Activated T-helper 1 cell treated with anti-CD3 and anti-CD28 coated beads, Interleukin-12 subunit alpha, Interleukin-12 subunit beta, Interleukin-2, Interleukin-4 antibody, amounts not matched to agents 30 ng/mL and 10 ng/mL and 1 ng/mL, durations not matched to agents 14 hours and 24 hours and 36 hours (primary cell): Measurements from ENCODE around the gene NME9. TPM values are rescaled to one million over a fixed set of nuclear protein-coding genes. Genes with fewer than 3 reads are reported as not detected.
A peak's percentile ranks its signal among the peaks of the same experiment; 100 is the strongest.

Experiments used
- DNase-seq: peaks from one replicate; pipeline ENCODE4 v3.0.0; 2021; ENCODE audit warnings: low spot score
- H3K27ac Mint-ChIP-seq: one replicate; pipeline ENCODE4 v1.8.0; 2021; ENCODE audit warnings: mild to moderate bottlenecking, mixed read lengths
- H3K27me3 Mint-ChIP-seq: one replicate; pipeline ENCODE4 v1.8.0; 2022; ENCODE audit warnings: mild to moderate bottlenecking, moderate library complexity, mixed read lengths; ENCODE audit not compliant: insufficient read depth
- H3K36me3 Mint-ChIP-seq: one replicate; pipeline ENCODE4 v1.8.0; 2021; ENCODE audit warnings: low read depth, mixed read lengths
- H3K4me1 Mint-ChIP-seq: one replicate; pipeline ENCODE4 v1.8.0; 2021; ENCODE audit warnings: low read depth, mixed read lengths
- H3K4me3 Mint-ChIP-seq: one replicate; pipeline ENCODE4 v1.8.0; 2021; ENCODE audit warnings: mild to moderate bottlenecking, moderate library complexity, mixed read lengths
- H3K9me3 Mint-ChIP-seq: one replicate; pipeline ENCODE4 v1.8.0; 2021; ENCODE audit warnings: mixed read lengths
- intact Hi-C: fragments of 100-400 bp; cut with micrococcal nuclease; formaldehyde crosslinking; loops from one replicate; pipeline ENCODE4 v1.15.1; 2024
- total RNA-seq: library from RNA; stranded (reverse); gene quantifications from 2 replicates; pipeline ENCODE4 v1.2.3, GENCODE V29; 2022

The NME9 gene
- total RNA-seq, 1 donor from 2014 or later, result not detected

- no peak overlapping the region for H3K4me3 Mint-ChIP-seq
- no peaks in the 10 kb centered on the region for H3K4me1 Mint-ChIP-seq
- intact Hi-C loops, result no loop called here
- H3K9me3 Mint-ChIP-seq, result no peaks in the 10 kb centered on the region
- DNase-seq, result no peak
- H3K36me3 Mint-ChIP-seq, result no peaks in the 10 kb centered on the region
- no peak overlapping the region for H3K27ac Mint-ChIP-seq
- H3K27me3 Mint-ChIP-seq, result peaks cover 5% of the 10 kb centered on the region
Measured at GRCh38 chr3:138338811-138339210, 9.2 kb upstream of the NME9 start.

DNA sequence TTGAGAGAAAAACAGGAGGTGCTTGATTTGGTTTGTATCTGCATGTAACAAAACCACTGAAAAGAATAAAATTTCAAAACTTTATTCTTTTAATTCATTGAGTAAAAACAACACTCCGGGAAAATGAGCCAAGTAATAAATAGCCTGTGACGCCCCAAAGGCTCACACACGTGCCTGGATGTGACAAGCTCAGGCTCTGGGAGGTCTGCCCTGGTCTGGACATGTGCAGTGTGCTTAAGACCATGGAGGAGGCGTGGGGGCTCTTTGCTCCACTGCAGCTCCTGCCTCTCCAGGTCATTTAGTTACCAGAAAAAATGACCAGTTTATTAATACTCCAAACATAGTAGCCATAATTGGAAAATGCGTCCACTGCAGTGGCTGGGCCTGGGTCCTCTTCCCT, 8.6 kb upstream of the NME9 start:
- intact Hi-C loops, result no loop called here
- no peaks in the 10 kb centered on the region for H3K4me1 Mint-ChIP-seq
- H3K4me3 Mint-ChIP-seq, result no peak overlapping the region
- no peaks in the 10 kb centered on the region for H3K36me3 Mint-ChIP-seq
- no peaks in the 10 kb centered on the region for H3K9me3 Mint-ChIP-seq
- no peak for DNase-seq
- peaks cover 4% of the 10 kb centered on the region for H3K27me3 Mint-ChIP-seq
- H3K27ac Mint-ChIP-seq, result no peak overlapping the region

DNA sequence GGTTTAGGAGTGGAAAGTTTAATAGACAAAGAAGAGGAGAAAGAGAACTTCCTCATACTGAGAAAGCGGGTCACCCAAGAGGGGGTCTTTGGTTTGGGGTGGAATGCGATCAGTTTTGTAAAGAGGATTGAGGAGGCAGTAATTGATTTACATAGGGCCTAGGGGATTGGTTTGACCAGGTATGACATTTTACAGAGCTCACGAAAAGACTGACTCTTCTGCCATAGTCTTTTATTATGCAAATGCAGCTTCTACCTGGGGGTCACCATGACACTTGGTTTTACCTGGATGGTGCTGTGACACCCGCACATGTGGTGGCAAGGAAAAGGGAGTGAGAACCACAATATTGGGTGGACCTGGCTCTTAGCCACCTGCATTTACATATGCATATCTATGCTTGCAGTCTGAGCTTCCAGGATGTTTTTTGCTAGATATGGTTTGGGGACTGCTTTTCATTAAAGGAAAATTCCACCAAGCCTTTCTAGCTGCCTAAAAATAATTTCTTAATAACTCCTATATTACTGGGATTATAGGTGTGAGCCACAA, 6.9 kb upstream of the NME9 start:
- intact Hi-C loops, result no loop called here

GRCh38 chr3:138334608-138335007, 5.0 kb upstream of the NME9 start:
- peaks cover 6% of the 10 kb centered on the region for H3K4me1 Mint-ChIP-seq
- no peak for DNase-seq
- no peaks in the 10 kb centered on the region for H3K36me3 Mint-ChIP-seq
- H3K27me3 Mint-ChIP-seq, result peaks cover 2% of the 10 kb centered on the region
- H3K9me3 Mint-ChIP-seq, result no peaks in the 10 kb centered on the region
- no peak overlapping the region for H3K4me3 Mint-ChIP-seq
- no peak overlapping the region for H3K27ac Mint-ChIP-seq
- intact Hi-C loops, result loop anchor here (5.0 kb wide), 1 partner anchor 583 kb away; no protein-coding TSS in a partner anchor

More for the DNA sequence above, 6.9 kb upstream of the NME9 start:
- H3K36me3 Mint-ChIP-seq, result no peaks in the 10 kb centered on the region
- DNase-seq, result no peak
- peaks cover 4% of the 10 kb centered on the region for H3K27me3 Mint-ChIP-seq
- H3K9me3 Mint-ChIP-seq, result no peaks in the 10 kb centered on the region
- H3K27ac Mint-ChIP-seq, result no peak overlapping the region
- no peaks in the 10 kb centered on the region for H3K4me1 Mint-ChIP-seq
- no peak overlapping the region for H3K4me3 Mint-ChIP-seq

DNA sequence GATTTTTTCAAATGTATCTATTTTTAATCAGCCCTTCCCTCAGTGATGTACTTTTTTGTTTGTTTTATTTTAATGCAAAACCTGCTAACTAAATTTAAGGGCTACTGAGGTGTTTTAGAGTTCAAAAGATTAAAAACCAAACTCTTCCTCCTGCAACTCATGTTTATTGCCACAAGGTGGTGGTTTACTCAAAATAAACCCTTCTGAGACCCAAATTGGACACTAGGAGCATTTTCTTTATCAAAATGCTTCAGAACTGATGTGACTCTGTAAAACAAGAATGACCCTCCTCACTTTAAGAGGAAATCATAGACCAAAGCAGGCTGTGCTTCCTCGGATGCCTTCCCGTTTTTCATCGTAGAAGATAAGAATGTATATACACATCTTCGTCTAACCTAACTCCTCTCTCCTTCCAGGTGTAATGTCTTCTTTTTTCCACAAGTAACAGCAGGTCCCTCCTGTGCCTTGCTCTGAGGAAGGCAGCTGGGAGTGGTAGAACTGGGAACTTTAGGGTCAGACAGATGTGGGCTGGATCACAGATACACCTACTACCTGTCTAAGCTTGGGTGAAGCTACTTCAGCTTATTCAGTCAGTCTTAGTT, 2.9 kb upstream of the NME9 start:
- Mint-ChIP-seq H3K4me1 (peaks cover 23% of the 10 kb centered on the region), H3K27ac (no peak overlapping the region), H3K9me3 (no peaks in the 10 kb centered on the region), H3K36me3 (no peaks in the 10 kb centered on the region), H3K27me3 (peaks cover 2% of the 10 kb centered on the region), H3K4me3 (no peak overlapping the region)
- intact Hi-C loops, result loop anchor here (1.0 to 5.0 kb wide), 2 partner anchors 264 to 585 kb away; no protein-coding TSS in a partner anchor
- no peak for DNase-seq

GRCh38 chr3:138331143-138331894, 1.7 kb upstream of the NME9 start:
- H3K4me3 Mint-ChIP-seq, result peak overlapping the region; percentile 23
- no peak overlapping the region for H3K27ac Mint-ChIP-seq
- intact Hi-C loops, result loop anchor here (5.0 kb wide), 1 partner anchor 586 kb away; no protein-coding TSS in a partner anchor
- no peaks in the 10 kb centered on the region for H3K36me3 Mint-ChIP-seq
- H3K4me1 Mint-ChIP-seq, result peaks cover 25% of the 10 kb centered on the region
- DNase-seq, result no peak
- peaks cover 2% of the 10 kb centered on the region for H3K27me3 Mint-ChIP-seq
- no peaks in the 10 kb centered on the region for H3K9me3 Mint-ChIP-seq

- Mint-ChIP-seq H3K9me3 (no peaks in the 10 kb centered on the region), H3K4me1 (peaks cover 27% of the 10 kb centered on the region), H3K27ac (peak overlapping the region; percentile 23), H3K4me3 (peak overlapping the region; percentile 87), H3K27me3 (peaks cover 2% of the 10 kb centered on the region), H3K36me3 (no peaks in the 10 kb centered on the region)
- intact Hi-C loops, result loop anchor here (1.0 to 10.0 kb wide), 7 partner anchors 18 to 1015 kb away; partner anchors contain the start of genes ARMC8, CEP70, MRAS and MRPS22
- no peak for DNase-seq
Measured at GRCh38 chr3:138329984-138330293, 288 bp upstream of the NME9 start.

- peak overlapping the region; percentile 73 for H3K27ac Mint-ChIP-seq
- DNase-seq, result no peak
- H3K36me3 Mint-ChIP-seq, result peaks cover 1% of the 10 kb centered on the region
- H3K4me1 Mint-ChIP-seq, result peaks cover 43% of the 10 kb centered on the region
- intact Hi-C loops, result loop anchor here (2.0 to 10.0 kb wide), 3 partner anchors 262 to 1016 kb away; partner anchors contain the start of genes CEP70 and MRPS22
- H3K9me3 Mint-ChIP-seq, result no peaks in the 10 kb centered on the region
- H3K4me3 Mint-ChIP-seq, result peak overlapping the region; percentile 87
- no peaks in the 10 kb centered on the region for H3K27me3 Mint-ChIP-seq
Measured at GRCh38 chr3:138328341-138328740, 1.3 kb downstream of the NME9 start.

DNA sequence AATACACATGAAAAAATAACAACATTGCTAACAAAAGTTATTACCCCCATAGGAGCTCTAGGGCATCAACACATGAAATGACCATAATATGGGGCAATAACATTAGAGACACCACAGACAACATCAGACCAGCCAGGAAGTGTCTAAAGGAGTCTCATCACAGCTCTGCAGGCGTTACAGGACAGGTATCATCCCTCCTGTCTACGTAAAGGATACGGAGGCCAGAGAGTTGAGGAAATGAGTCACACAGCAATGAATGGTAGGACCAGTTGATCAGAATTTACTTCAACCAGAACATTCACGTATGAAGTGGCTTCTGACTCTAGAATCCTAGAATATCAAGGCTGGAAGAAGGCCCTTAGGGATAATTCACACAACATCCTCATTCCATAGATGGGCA, 1.8 kb downstream of the NME9 start:
- no peak overlapping the region for H3K4me3 Mint-ChIP-seq
- DNase-seq, result no peak
- no peaks in the 10 kb centered on the region for H3K27me3 Mint-ChIP-seq
- no peaks in the 10 kb centered on the region for H3K9me3 Mint-ChIP-seq
- H3K4me1 Mint-ChIP-seq, result peaks cover 44% of the 10 kb centered on the region
- peaks cover 1% of the 10 kb centered on the region for H3K36me3 Mint-ChIP-seq
- intact Hi-C loops, result loop anchor here (2.0 to 10.0 kb wide), 3 partner anchors 261 to 1017 kb away; partner anchors contain the start of genes CEP70 and MRPS22
- H3K27ac Mint-ChIP-seq, result no peak overlapping the region

DNA sequence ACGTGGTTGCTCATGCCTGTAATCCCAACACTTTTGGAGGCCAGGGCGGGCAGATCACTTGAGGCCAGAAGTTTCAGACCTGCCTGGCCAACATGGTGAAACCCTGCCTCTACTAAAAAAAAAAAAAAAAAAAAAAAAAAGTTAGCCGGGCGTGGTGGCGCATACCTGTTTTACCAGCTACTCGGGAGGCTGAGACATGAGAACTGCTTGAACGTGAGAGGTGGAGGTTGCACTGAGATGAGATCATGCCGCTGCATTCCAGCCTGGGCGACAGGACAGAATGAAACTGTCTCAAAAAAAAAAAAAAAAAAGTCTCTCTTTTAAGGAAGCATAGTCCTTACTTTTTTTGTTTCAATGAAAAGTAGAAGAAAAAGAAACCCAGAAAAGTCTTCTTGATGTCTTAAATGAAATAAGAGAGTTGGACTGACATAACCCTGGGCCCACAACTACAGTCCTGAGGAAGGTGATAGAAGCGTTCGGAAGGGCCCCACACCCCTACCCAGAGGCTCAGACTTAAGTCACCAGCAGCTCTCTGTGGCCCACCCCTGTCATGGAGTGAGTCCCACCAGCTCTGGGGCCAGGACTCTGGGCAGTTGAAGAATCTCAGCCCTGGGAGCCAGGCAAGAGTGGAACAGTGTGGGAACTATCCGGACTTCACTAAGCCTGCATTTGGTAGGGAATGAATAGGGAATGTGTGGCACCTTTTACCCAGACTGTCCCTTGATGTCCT, 2.6 kb downstream of the NME9 start:
- Mint-ChIP-seq H3K36me3 (peaks cover 1% of the 10 kb centered on the region), H3K27ac (no peak overlapping the region), H3K4me1 (peaks cover 51% of the 10 kb centered on the region), H3K9me3 (no peaks in the 10 kb centered on the region), H3K4me3 (no peak overlapping the region), H3K27me3 (no peaks in the 10 kb centered on the region)
- intact Hi-C loops, result loop anchor here (5.0 to 10.0 kb wide), 2 partner anchors 265 to 1018 kb away; partner anchors contain the start of genes CEP70 and MRPS22
- DNase-seq, result no peak

- DNase-seq, result no peak
- Mint-ChIP-seq H3K27ac (no peak overlapping the region), H3K4me1 (peaks cover 51% of the 10 kb centered on the region), H3K36me3 (peaks cover 1% of the 10 kb centered on the region), H3K27me3 (no peaks in the 10 kb centered on the region), H3K9me3 (no peaks in the 10 kb centered on the region), H3K4me3 (no peak overlapping the region)
- intact Hi-C loops, result loop anchor here (5.0 to 10.0 kb wide), 2 partner anchors 266 to 1019 kb away; partner anchors contain the start of genes CEP70 and MRPS22
Measured at GRCh38 chr3:138325990-138326389, 3.7 kb downstream of the NME9 start.

GRCh38 chr3:138323971-138324370, 5.7 kb downstream of the NME9 start:
- Mint-ChIP-seq H3K4me3 (no peak overlapping the region), H3K4me1 (peaks cover 49% of the 10 kb centered on the region), H3K27me3 (no peaks in the 10 kb centered on the region), H3K27ac (no peak overlapping the region), H3K36me3 (peaks cover 1% of the 10 kb centered on the region), H3K9me3 (no peaks in the 10 kb centered on the region)
- no peak for DNase-seq
- intact Hi-C loops, result loop anchor here (10.0 kb wide), 1 partner anchor 1021 kb away; the partner anchor contains the start of gene MRPS22
